Endothelial cell of umbilical vein (primary cell): Measurements from ENCODE around the gene TXNRD2. TPM values are rescaled to one million over a fixed set of nuclear protein-coding genes. Genes with fewer than 3 reads are reported as not detected.

ENCODE experiments used
- BruUV-seq: library from RNA; stranded (reverse); fragments of 400-500 nt; replicated peaks from 2 replicates; lab custom pipeline; 2021; lab: Mats Ljungman, UMichigan
- CTCF ChIA-PET: fragments of 300-600, 350-600 bp; sonication (Branson Sonifier 250); formaldehyde crosslinking; loops from one replicate; lab custom pipeline; 2021; ENCODE audit warnings: antibody characterized with exemption, inconsistent platforms; lab: Charles Lee
- POLR2A ChIA-PET: fragments of 300-600, 350-600 bp; sonication (Branson Sonifier 250); formaldehyde crosslinking; loops from one replicate; lab custom pipeline; 2021; ENCODE audit warnings: antibody characterized with exemption, inconsistent platforms; lab: Charles Lee
- DNase-seq: peaks from one replicate; pipeline ENCODE4 v3.0.0-alpha.2; 2011; ENCODE audit warnings: low read depth, low spot score
- FAIRE-seq: peaks from 2 replicates; lab custom pipeline; 2011; peaks lifted over from hg19 to GRCh38; lab: Jason Lieb, UNC
- H2AFZ ChIP-seq: 2 replicates; pipeline ENCODE4 v1.6.0; 2012; ENCODE audit warnings: low read depth, low read length, control low read depth, inconsistent platforms
- H3K27ac ChIP-seq: 2 replicates; pipeline ENCODE4 v1.5.1; 2011; ENCODE audit warnings: low read depth, mild to moderate bottlenecking, control low read depth, low read length, moderate library complexity; ENCODE audit not compliant: insufficient read depth
- H3K27me3 ChIP-seq, 2 experiments: 2 replicates each; pipeline versions ENCODE4 v1.6.0 to v1.6.1; 2011; ENCODE audit warnings: low read length in 2 of 2, mixed read lengths in 1 of 2; ENCODE audit not compliant: control insufficient read depth in 2 of 2, insufficient read depth in 2 of 2
- H3K36me3 ChIP-seq, 2 experiments: 2 replicates in 1 of 2; 3 replicates in 1 of 2; pipeline ENCODE4 v1.5.1; 2011; ENCODE audit warnings: low read length in 2 of 2, mild to moderate bottlenecking in 1 of 2, moderate library complexity in 1 of 2; ENCODE audit not compliant: control insufficient read depth in 2 of 2, insufficient read depth in 2 of 2; ENCODE audit errors: extremely low read depth in 1 of 2
- H3K4me1 ChIP-seq: 3 replicates; pipeline ENCODE4 v1.5.1; 2011; ENCODE audit warnings: mild to moderate bottlenecking, low read length; ENCODE audit not compliant: control insufficient read depth, insufficient read depth; ENCODE audit errors: extremely low read depth
- H3K4me2 ChIP-seq: 2 replicates; pipeline ENCODE4 v1.6.1; 2011; ENCODE audit warnings: low read length, control low read depth, mixed read lengths; ENCODE audit not compliant: insufficient read depth
- H3K4me3 ChIP-seq, 3 experiments: fragments of 200-600 bp in 1 of 3; sonication (generic), shearing (Covaris generic) in 1 of 3; replicated peaks in 1 of 3; 2 replicates each; pipeline ENCODE4 v1.5.1; 2011 to 2016; ENCODE audit warnings: control low read depth in 3 of 3, low read length in 3 of 3, mild to moderate bottlenecking in 2 of 3, inconsistent platforms in 1 of 3, low read depth in 1 of 3, moderate library complexity in 1 of 3; ENCODE audit not compliant: insufficient read depth in 1 of 3
- H3K79me2 ChIP-seq: 2 replicates; pipeline ENCODE4 v1.6.0; 2012; ENCODE audit warnings: low read length, inconsistent platforms; ENCODE audit not compliant: control insufficient read depth, insufficient read depth
- H3K9ac ChIP-seq: replicated peaks from 2 replicates; pipeline ENCODE3; 2011; ENCODE audit warnings: low read length, control low read depth; ENCODE audit not compliant: insufficient read depth; ENCODE audit errors: extremely low read depth
- H3K9me1 ChIP-seq: replicated peaks from 3 replicates; pipeline ENCODE4 v1.6.0; 2011; ENCODE audit warnings: mild to moderate bottlenecking, low read length; ENCODE audit not compliant: control insufficient read depth, insufficient read depth; ENCODE audit errors: extremely low read depth
- H3K9me3 ChIP-seq: replicated peaks from 2 replicates; pipeline ENCODE4 v1.5.1; 2012; ENCODE audit warnings: low read length, inconsistent platforms; ENCODE audit not compliant: control insufficient read depth, insufficient read depth
- H4K20me1 ChIP-seq: replicated peaks from 2 replicates; pipeline ENCODE3; 2011; ENCODE audit warnings: mild to moderate bottlenecking, low read length; ENCODE audit not compliant: control insufficient read depth, insufficient read depth; ENCODE audit errors: extremely low read depth
- EZH2 ChIP-seq: IDR thresholded peaks from 2 replicates; pipeline ENCODE4 v1.6.1; 2012; ENCODE audit warnings: borderline replicate concordance, low read depth, mild to moderate bottlenecking, moderate library complexity, low read length, inconsistent platforms; ENCODE audit not compliant: severe bottlenecking
- FOS ChIP-seq: IDR thresholded peaks from 2 replicates; pipeline ENCODE4 v1.6.1; 2011; ENCODE audit warnings: mild to moderate bottlenecking, low read length, moderate library complexity, borderline replicate concordance; ENCODE audit not compliant: insufficient read depth
- GATA2 ChIP-seq: IDR thresholded peaks from 2 replicates; pipeline ENCODE4 v1.7.0; 2011; ENCODE audit warnings: low read depth, mild to moderate bottlenecking, moderate library complexity, mixed read lengths, low read length; ENCODE audit not compliant: insufficient read length, insufficient read depth
- JUN ChIP-seq: IDR thresholded peaks from 2 replicates; pipeline ENCODE4 v1.6.1; 2011; ENCODE audit warnings: borderline replicate concordance, low read depth; ENCODE audit not compliant: insufficient read length, insufficient read depth
- MYC ChIP-seq: IDR thresholded peaks from one replicate; pipeline ENCODE4 v1.6.1; 2011; ENCODE audit warnings: mild to moderate bottlenecking, low read depth, low read length
- POLR2A ChIP-seq: IDR thresholded peaks from 2 replicates; pipeline ENCODE4 v1.6.1; 2012; ENCODE audit warnings: low read depth, mild to moderate bottlenecking, control low read depth, low read length
- POLR2AphosphoS5 ChIP-seq: IDR thresholded peaks from 2 replicates; pipeline ENCODE4 v1.6.1; 2012; ENCODE audit warnings: low read depth, mild to moderate bottlenecking, control low read depth, low read length, moderate library complexity; ENCODE audit not compliant: insufficient read depth
- dilution Hi-C: fragments of 300-500 bp; cut with MboI; formaldehyde crosslinking; loops from one replicate; pipeline ENCODE4 v1.15.0; 2019; ENCODE audit warnings: low sequenced_read_pairs; ENCODE audit not compliant: extremely low pct_ligation_motif_present
- intact Hi-C: fragments of 100-400 bp; cut with micrococcal nuclease; formaldehyde crosslinking; loops from one replicate; pipeline ENCODE4 v1.10.0; 2022
- polyA plus RNA-seq, 4 experiments: library from polyadenylated mRNA; depleted of rRNA in 3 of 4; stranded (reverse) in 3 of 4; unstranded in 1 of 4; fragments of >200 nt; gene quantifications; 2 replicates each; pipeline versions ENCODE4 v1.2.1 to v1.2.3, GENCODE V29; 2011 to 2012; ENCODE audit warnings: missing spikeins in 1 of 4
- total RNA-seq: library from RNA; stranded (reverse); gene quantifications from 2 replicates; pipeline ENCODE4 v1.2.3, GENCODE V29; 2021
- TF ChIP-seq, protein P1 (sequence below), 2 donors: IDR thresholded peaks; 1 replicate in 1 of 2; 2 replicates in 1 of 2; pipeline ENCODE4 v1.5.1; 2011; ENCODE audit warnings: low read length in 2 of 2, mild to moderate bottlenecking in 2 of 2, moderate library complexity in 2 of 2, control low read depth in 1 of 2, inconsistent platforms in 1 of 2, low read depth in 1 of 2; ENCODE audit not compliant: insufficient read depth in 1 of 2; ENCODE audit errors: extremely low read depth in 1 of 2
- TF ChIP-seq, protein P2 (sequence below): IDR thresholded peaks from 2 replicates; pipeline ENCODE4 v1.6.1; 2011; ENCODE audit not compliant: insufficient read depth, insufficient read length

TXNRD2 gene
- total and polyA plus RNA-seq, 2 donors (not counting 3 experiments of a cell fraction or from before 2014, with no cell fraction given): 211 to 440 TPM

DNA sequence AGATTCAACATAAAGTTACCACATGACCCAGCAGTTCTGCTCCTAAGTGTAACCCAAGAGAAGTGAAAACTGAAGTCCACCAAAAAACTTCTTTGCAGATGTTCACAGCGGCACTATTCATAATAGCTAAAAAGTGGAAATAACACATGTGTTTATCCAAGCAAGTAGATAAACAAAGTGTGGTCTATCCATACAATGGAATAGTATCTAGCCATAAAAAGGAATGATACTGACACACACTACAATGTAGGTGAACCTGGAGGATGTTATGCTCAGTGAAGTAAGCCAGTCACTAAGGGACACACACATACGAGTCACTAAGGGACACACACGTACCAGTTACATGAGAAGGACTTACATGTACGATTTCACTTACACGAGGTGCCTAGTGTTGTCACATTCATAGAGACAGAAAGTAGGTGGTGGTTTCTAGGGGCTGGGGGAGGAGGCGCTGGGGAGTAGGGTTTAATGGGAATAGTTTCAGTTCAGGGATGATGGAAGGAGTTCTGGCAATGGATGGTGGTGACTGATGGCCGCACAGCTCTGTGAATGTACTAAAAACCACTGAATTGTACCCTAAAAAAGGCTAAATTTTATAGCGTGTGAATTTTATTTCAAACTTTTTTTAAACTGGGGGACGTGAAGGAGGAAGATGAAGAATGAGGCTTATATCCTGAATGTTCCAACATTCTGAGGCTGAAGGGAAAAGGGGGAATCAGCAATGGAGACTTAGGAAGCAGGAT is 27.2 kb downstream of the TXNRD2 start:
- no peak overlapping the region for H3K9ac ChIP-seq
- DNase-seq (no peak), FAIRE-seq (no peak)
- dilution Hi-C loops (no loop called here), intact Hi-C loops (loop anchor here (5.0 kb wide), 1 partner anchor 142 kb away; no protein-coding TSS in a partner anchor)
- ChIA-PET POLR2A (no interaction called here), CTCF (interaction anchor here (1.2 to 5.2 kb wide), 5 partner anchors 8 to 191 kb away, joined by 3 to 372 read pairs (median 54); partner anchors contain the start of gene GP1BB)
- no peaks in the 10 kb centered on the region for H4K20me1 ChIP-seq
- peaks cover 3% of the 10 kb centered on the region for H3K4me1 ChIP-seq
- no peak overlapping the region for H3K27ac ChIP-seq
- H3K4me2 ChIP-seq: no peak overlapping the region
- H3K79me2 ChIP-seq: no peaks in the 10 kb centered on the region
- BruUV-seq: no TSS peak
- H3K36me3 ChIP-seq: peaks cover 10 to 54% of the 10 kb centered on the region in 2 experiments
- no peaks in the 10 kb centered on the region for H3K27me3 ChIP-seq
- TF ChIP-seq FOS (no peak), JUN (no peak), GATA2 (no peak), POLR2A (no peak), POLR2AphosphoS5 (no peak), MYC (no peak), EZH2 (no peak)
- TF ChIP-seq, protein P1, sequence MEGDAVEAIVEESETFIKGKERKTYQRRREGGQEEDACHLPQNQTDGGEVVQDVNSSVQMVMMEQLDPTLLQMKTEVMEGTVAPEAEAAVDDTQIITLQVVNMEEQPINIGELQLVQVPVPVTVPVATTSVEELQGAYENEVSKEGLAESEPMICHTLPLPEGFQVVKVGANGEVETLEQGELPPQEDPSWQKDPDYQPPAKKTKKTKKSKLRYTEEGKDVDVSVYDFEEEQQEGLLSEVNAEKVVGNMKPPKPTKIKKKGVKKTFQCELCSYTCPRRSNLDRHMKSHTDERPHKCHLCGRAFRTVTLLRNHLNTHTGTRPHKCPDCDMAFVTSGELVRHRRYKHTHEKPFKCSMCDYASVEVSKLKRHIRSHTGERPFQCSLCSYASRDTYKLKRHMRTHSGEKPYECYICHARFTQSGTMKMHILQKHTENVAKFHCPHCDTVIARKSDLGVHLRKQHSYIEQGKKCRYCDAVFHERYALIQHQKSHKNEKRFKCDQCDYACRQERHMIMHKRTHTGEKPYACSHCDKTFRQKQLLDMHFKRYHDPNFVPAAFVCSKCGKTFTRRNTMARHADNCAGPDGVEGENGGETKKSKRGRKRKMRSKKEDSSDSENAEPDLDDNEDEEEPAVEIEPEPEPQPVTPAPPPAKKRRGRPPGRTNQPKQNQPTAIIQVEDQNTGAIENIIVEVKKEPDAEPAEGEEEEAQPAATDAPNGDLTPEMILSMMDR (IDR thresholded peaks at IDR 0.05; ENCODE audit: extremely low read depth in 1 of 2, insufficient read depth in 1 of 2, low read depth in 1 of 2, low read length in 2 of 2): no peak
- TF ChIP-seq, protein P2, sequence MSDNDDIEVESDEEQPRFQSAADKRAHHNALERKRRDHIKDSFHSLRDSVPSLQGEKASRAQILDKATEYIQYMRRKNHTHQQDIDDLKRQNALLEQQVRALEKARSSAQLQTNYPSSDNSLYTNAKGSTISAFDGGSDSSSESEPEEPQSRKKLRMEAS: no peak
- H3K9me3 ChIP-seq: no peaks in the 10 kb centered on the region
- H3K4me3 ChIP-seq: no peak overlapping the region
- H2AFZ ChIP-seq: no peak overlapping the region
- no peaks in the 10 kb centered on the region for H3K9me1 ChIP-seq
